K562 (cell line): Measurements from ENCODE around the gene CTRB1. TPM values are rescaled to one million over a fixed set of nuclear protein-coding genes. Genes with fewer than 3 reads are reported as not detected.

Source experiments
- FIP1L1 ChIP-seq: fragments of 200-400 bp; formaldehyde crosslinking; IDR thresholded peaks from 2 replicates; pipeline ENCODE4 v1.6.1; 2018; ENCODE audit warnings: mild to moderate bottlenecking, low read depth, low read length; ENCODE audit not compliant: poor library complexity, severe bottlenecking
- GABPA ChIP-seq: fragments of 200-800 bp; sonication (Bioruptor generic); conservative IDR thresholded peaks from 2 replicates; pipeline ENCODE4 v1.6.1; 2016; ENCODE audit warnings: low read depth, missing genetic modification characterization, missing compliant biosample characterization
- KDM5B ChIP-seq: fragments of 200-600 bp; sonication (generic); IDR thresholded peaks from 2 replicates; pipeline ENCODE4 v1.6.1; 2012; ENCODE audit warnings: low read depth, mild to moderate bottlenecking, moderate library complexity, low read length, control low read depth, inconsistent platforms; ENCODE audit not compliant: insufficient replicate concordance
- NFYB ChIP-seq: IDR thresholded peaks from 2 replicates; pipeline ENCODE4 v1.6.1; 2011; ENCODE audit warnings: mild to moderate bottlenecking, moderate library complexity; ENCODE audit not compliant: insufficient read length; ENCODE audit errors: extremely low read depth
- NR2C2 ChIP-seq, 2 experiments: fragments of 200-800 bp in 1 of 2; sonication (Bioruptor generic) in 1 of 2; sonication (generic) in 1 of 2; formaldehyde crosslinking in 1 of 2; IDR thresholded peaks; 2 replicates each; pipeline versions ENCODE4 v1.6.1 to v1.8.0; 2016 to 2022; ENCODE audit warnings: mild to moderate bottlenecking in 1 of 2, missing compliant biosample characterization in 1 of 2, missing genetic modification characterization in 1 of 2, missing genetic modification reagents in 1 of 2
- PCBP2 ChIP-seq: fragments of 200-400 bp; formaldehyde crosslinking; IDR thresholded peaks from 2 replicates; pipeline ENCODE4 v1.6.1; 2018; ENCODE audit warnings: low read length, low read depth, mild to moderate bottlenecking, moderate library complexity; ENCODE audit not compliant: poor library complexity, severe bottlenecking
- RBBP5 ChIP-seq: fragments of 200-600 bp; sonication (generic); IDR thresholded peaks from 2 replicates; pipeline ENCODE4 v1.6.1; 2012; ENCODE audit warnings: borderline replicate concordance, mild to moderate bottlenecking, low read length, control low read depth, inconsistent platforms; ENCODE audit not compliant: insufficient read depth, poor library complexity, severe bottlenecking
- SAFB ChIP-seq: fragments of 200-400 bp; formaldehyde crosslinking; IDR thresholded peaks from 2 replicates; pipeline ENCODE4 v1.6.1; 2017; ENCODE audit warnings: low read depth, low read length, borderline replicate concordance
- polyA plus RNA-seq, 8 experiments: library from polyadenylated mRNA; depleted of rRNA in 4 of 8; stranded (reverse) in 5 of 8; unstranded in 3 of 8; fragments of >200 nt; fragmentation: Nextera tagmentation in 2 of 8; fragmentation: Illumina TruSeq in 1 of 8; extraction: Ambion mirVana in 2 of 8; extraction: Trizol in 1 of 8; gene quantifications; 2 replicates each; pipeline versions ENCODE4 v1.2.1 to v1.2.3, GENCODE V29; 2011 to 2014; ENCODE audit warnings: inconsistent platforms in 1 of 8, missing spikeins in 1 of 8
- total RNA-seq, 7 experiments: library from RNA; depleted of rRNA in 6 of 7; stranded (reverse); fragments of >200 nt in 6 of 7; fragmentation: Illumina TruSeq in 2 of 7; extraction: Trizol in 2 of 7; gene quantifications; 2 replicates each; pipeline versions ENCODE4 v1.2.1 to v1.2.3, GENCODE V29; 2011 to 2021; ENCODE audit warnings: low replicate concordance in 1 of 7
- TF ChIP-seq, protein P1 (sequence below), 3 experiments: fragments of 200-800 bp in 1 of 3; fragments of 250-450 bp in 1 of 3; fragments of 450-650 bp in 1 of 3; sonication (Bioruptor Pico) in 1 of 3; sonication (Bioruptor generic) in 1 of 3; formaldehyde crosslinking in 1 of 3; IDR thresholded peaks; 2 replicates each; pipeline versions ENCODE4 v1.6.1 to v1.8.0; 2016 to 2022; ENCODE audit warnings: mild to moderate bottlenecking in 2 of 3, missing genetic modification characterization in 2 of 3, missing compliant biosample characterization in 1 of 3, moderate library complexity in 1 of 3
- TF ChIP-seq, protein P2 (sequence below): IDR thresholded peaks from 2 replicates; pipeline ENCODE4 v1.6.1; 2014; ENCODE audit warnings: antibody characterized with exemption
- TF ChIP-seq, protein P3 (sequence below): fragments of 450-650 bp; conservative IDR thresholded peaks from 2 replicates; pipeline ENCODE4 v1.6.1; 2016; ENCODE audit warnings: missing genetic modification characterization, low read depth, mild to moderate bottlenecking, missing compliant biosample characterization, moderate library complexity
- TF ChIP-seq, protein P4 (sequence below): fragments of 200-800 bp; sonication (Bioruptor generic); IDR thresholded peaks from 2 replicates; pipeline ENCODE4 v1.6.1; 2017; ENCODE audit warnings: missing genetic modification characterization, missing compliant biosample characterization
- TF ChIP-seq, protein P5 (sequence below): fragments of 250-450 bp; sonication (Bioruptor Pico); IDR thresholded peaks from 2 replicates; pipeline ENCODE4 v1.9.0; 2021; ENCODE audit warnings: mild to moderate bottlenecking, inconsistent platforms

The CTRB1 gene
- total and polyA plus RNA-seq, 9 of the 15 experiments (the other 6 are each of a cell fraction or from before 2014, with no cell fraction given) = 2.3 TPM; not detected in 8

DNA sequence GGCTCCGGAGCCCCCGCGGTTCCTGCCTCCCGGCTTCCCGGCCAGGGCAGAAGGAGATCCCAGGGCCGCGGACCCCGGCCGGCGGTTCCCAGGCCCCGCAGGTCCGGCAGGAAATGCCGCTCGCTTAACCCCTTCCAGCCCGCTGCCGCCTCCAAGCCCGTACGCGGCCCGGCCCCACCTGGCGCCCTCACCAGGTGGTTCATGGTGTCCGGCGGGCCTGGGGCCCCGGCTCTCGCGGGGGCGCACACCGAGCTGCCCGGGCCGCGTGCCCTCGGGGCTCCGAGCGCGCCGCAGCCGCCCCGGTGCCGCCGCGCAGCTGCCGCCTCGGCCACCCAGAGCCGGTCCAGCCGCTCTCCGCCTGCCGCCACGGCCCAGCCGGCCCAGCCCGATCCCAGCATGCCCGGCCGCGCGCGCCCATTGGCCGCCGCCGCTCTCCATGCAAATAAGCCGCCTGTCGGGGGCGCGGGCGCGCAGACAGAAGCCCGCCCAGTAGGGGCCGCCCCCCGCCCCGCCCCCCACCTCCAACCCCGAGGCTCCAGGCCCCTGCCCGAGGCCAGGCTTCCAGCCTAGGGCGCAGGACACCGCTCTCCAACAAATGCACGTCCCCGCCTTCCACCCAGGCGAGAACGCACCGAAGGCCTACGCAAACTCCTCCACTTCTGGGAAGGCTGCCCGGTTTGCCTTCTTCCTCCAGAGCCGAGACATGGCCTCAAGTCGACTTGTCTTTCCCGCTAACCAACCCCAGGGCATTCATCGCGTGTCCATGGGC, 32.7 kb downstream of the CTRB1 start, which contains the start of gene BCAR1 (continued):
- TF ChIP-seq, protein P1, sequence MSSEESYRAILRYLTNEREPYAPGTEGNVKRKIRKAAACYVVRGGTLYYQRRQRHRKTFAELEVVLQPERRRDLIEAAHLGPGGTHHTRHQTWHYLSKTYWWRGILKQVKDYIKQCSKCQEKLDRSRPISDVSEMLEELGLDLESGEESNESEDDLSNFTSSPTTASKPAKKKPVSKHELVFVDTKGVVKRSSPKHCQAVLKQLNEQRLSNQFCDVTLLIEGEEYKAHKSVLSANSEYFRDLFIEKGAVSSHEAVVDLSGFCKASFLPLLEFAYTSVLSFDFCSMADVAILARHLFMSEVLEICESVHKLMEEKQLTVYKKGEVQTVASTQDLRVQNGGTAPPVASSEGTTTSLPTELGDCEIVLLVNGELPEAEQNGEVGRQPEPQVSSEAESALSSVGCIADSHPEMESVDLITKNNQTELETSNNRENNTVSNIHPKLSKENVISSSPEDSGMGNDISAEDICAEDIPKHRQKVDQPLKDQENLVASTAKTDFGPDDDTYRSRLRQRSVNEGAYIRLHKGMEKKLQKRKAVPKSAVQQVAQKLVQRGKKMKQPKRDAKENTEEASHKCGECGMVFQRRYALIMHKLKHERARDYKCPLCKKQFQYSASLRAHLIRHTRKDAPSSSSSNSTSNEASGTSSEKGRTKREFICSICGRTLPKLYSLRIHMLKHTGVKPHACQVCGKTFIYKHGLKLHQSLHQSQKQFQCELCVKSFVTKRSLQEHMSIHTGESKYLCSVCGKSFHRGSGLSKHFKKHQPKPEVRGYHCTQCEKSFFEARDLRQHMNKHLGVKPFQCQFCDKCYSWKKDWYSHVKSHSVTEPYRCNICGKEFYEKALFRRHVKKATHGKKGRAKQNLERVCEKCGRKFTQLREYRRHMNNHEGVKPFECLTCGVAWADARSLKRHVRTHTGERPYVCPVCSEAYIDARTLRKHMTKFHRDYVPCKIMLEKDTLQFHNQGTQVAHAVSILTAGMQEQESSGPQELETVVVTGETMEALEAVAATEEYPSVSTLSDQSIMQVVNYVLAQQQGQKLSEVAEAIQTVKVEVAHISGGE (CRISPR knock-in tag; IDR thresholded peaks at IDR 0.05) = peak in 1 of 3 experiments; percentile 57; a peak in 1 of 6 replicates
- TF ChIP-seq, protein P2, sequence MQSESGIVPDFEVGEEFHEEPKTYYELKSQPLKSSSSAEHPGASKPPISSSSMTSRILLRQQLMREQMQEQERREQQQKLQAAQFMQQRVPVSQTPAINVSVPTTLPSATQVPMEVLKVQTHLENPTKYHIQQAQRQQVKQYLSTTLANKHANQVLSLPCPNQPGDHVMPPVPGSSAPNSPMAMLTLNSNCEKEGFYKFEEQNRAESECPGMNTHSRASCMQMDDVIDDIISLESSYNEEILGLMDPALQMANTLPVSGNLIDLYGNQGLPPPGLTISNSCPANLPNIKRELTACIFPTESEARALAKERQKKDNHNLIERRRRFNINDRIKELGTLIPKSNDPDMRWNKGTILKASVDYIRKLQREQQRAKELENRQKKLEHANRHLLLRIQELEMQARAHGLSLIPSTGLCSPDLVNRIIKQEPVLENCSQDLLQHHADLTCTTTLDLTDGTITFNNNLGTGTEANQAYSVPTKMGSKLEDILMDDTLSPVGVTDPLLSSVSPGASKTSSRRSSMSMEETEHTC = no peak
- TF ChIP-seq, protein P3, sequence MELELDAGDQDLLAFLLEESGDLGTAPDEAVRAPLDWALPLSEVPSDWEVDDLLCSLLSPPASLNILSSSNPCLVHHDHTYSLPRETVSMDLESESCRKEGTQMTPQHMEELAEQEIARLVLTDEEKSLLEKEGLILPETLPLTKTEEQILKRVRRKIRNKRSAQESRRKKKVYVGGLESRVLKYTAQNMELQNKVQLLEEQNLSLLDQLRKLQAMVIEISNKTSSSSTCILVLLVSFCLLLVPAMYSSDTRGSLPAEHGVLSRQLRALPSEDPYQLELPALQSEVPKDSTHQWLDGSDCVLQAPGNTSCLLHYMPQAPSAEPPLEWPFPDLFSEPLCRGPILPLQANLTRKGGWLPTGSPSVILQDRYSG = no peak
- TF ChIP-seq, protein P4, sequence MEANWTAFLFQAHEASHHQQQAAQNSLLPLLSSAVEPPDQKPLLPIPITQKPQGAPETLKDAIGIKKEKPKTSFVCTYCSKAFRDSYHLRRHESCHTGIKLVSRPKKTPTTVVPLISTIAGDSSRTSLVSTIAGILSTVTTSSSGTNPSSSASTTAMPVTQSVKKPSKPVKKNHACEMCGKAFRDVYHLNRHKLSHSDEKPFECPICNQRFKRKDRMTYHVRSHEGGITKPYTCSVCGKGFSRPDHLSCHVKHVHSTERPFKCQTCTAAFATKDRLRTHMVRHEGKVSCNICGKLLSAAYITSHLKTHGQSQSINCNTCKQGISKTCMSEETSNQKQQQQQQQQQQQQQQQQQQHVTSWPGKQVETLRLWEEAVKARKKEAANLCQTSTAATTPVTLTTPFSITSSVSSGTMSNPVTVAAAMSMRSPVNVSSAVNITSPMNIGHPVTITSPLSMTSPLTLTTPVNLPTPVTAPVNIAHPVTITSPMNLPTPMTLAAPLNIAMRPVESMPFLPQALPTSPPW (CRISPR knock-in tag) = peak; percentile 71
- no peak for TF ChIP-seq PCBP2
- TF ChIP-seq FIP1L1 = peak; percentile 16
- peak; percentile 26 for TF ChIP-seq NFYB
- peak; percentile 70 for TF ChIP-seq RBBP5
- no peak for TF ChIP-seq NR2C2 (CRISPR knock-in tag; IDR thresholded peaks at IDR 0.05)
- peak; percentile 37; the same call in 1 of the 2 replicates for TF ChIP-seq NR2C2 (tag; IDR thresholded peaks at IDR 0.05)
- peak; percentile 22 for TF ChIP-seq KDM5B
- TF ChIP-seq, protein P5, sequence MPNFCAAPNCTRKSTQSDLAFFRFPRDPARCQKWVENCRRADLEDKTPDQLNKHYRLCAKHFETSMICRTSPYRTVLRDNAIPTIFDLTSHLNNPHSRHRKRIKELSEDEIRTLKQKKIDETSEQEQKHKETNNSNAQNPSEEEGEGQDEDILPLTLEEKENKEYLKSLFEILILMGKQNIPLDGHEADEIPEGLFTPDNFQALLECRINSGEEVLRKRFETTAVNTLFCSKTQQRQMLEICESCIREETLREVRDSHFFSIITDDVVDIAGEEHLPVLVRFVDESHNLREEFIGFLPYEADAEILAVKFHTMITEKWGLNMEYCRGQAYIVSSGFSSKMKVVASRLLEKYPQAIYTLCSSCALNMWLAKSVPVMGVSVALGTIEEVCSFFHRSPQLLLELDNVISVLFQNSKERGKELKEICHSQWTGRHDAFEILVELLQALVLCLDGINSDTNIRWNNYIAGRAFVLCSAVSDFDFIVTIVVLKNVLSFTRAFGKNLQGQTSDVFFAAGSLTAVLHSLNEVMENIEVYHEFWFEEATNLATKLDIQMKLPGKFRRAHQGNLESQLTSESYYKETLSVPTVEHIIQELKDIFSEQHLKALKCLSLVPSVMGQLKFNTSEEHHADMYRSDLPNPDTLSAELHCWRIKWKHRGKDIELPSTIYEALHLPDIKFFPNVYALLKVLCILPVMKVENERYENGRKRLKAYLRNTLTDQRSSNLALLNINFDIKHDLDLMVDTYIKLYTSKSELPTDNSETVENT = no peak
- TF ChIP-seq SAFB = no peak
- peak; percentile 26; the same call in 1 of the 2 replicates for TF ChIP-seq GABPA (tag)
